Lower lobe of right lung (tissue), 2 donors: ENCODE data around the gene SCTR. TPM values are rescaled to one million over a fixed set of nuclear protein-coding genes. Genes with fewer than 3 reads are reported as not detected.

Experiments used
- ATAC-seq, 2 donors: fragments of 200-7000 bp; cut with Tn5 transposase; one replicate each; pipeline ENCODE4 v1.9.1; 2020 to 2022; ENCODE audit warnings: mild to moderate bottlenecking in 2 of 2, moderate library complexity in 2 of 2
- DNase-seq: peaks from one replicate; pipeline ENCODE4 v3.0.0-alpha.2; 2020
- H3K27ac ChIP-seq: fragments of 200-600 bp; one replicate; pipeline ENCODE4 v1.8.0; 2022
- H3K27me3 ChIP-seq: fragments of 200-600 bp; one replicate; pipeline ENCODE4 v1.8.0; 2022; ENCODE audit warnings: low read depth
- H3K36me3 ChIP-seq: fragments of 200-600 bp; one replicate; pipeline ENCODE4 v1.8.0; 2022; ENCODE audit warnings: mild to moderate bottlenecking
- H3K4me1 ChIP-seq: fragments of 200-600 bp; one replicate; pipeline ENCODE4 v1.8.0; 2022
- H3K4me3 ChIP-seq: fragments of 200-600 bp; one replicate; pipeline ENCODE4 v1.8.0; 2022; ENCODE audit warnings: mild to moderate bottlenecking
- H3K9me3 ChIP-seq: fragments of 200-600 bp; one replicate; pipeline ENCODE4 v1.8.0; 2022
- CTCF ChIP-seq: fragments of 200-600 bp; IDR thresholded peaks from one replicate; pipeline ENCODE4 v1.8.0; 2022; ENCODE audit warnings: antibody characterized with exemption, mild to moderate bottlenecking
- intact Hi-C: fragments of 100-400 bp; cut with DNase I; formaldehyde crosslinking; loops from one replicate; pipeline ENCODE4 v1.11.0; 2022
- total RNA-seq: library from RNA; stranded (reverse); fragmentation: NEBNext Ultra II Directional; extraction: Animal tissue kit (Norgen Biotek cat#: 25700); gene quantifications from one replicate; pipeline ENCODE4 v1.2.1, GENCODE V29; 2021
- donor health status: DM: no; HTN: yes; CAD: no; lungs with severe emphysema.

Gene SCTR
- total RNA-seq, 1 donor from 2014 or later = 13.2 TPM

GRCh38 chr2:119536707-119537106, 12.4 kb upstream of the SCTR start:
- intact Hi-C loops = no loop called here
- ATAC-seq = no peak
- no peak for TF ChIP-seq CTCF

GRCh38 chr2:119536211-119536610, 11.9 kb upstream of the SCTR start:
- intact Hi-C loops = no loop called here
- H3K27ac ChIP-seq = no peak overlapping the region
- H3K4me1 ChIP-seq = no peaks in the 10 kb centered on the region
- ATAC-seq (no peak), DNase-seq (no peak)
- H3K36me3 ChIP-seq = no peaks in the 10 kb centered on the region
- TF ChIP-seq CTCF = no peak
- no peak overlapping the region for H3K4me3 ChIP-seq
- peaks cover 33% of the 10 kb centered on the region for H3K9me3 ChIP-seq
- H3K27me3 ChIP-seq = no peaks in the 10 kb centered on the region

More at GRCh38 chr2:119536707-119537106, 12.4 kb upstream of the SCTR start:
- DNase-seq = no peak
- H3K27me3 ChIP-seq = no peaks in the 10 kb centered on the region
- no peak overlapping the region for H3K27ac ChIP-seq
- H3K9me3 ChIP-seq = peaks cover 31% of the 10 kb centered on the region
- H3K36me3 ChIP-seq = no peaks in the 10 kb centered on the region
- H3K4me1 ChIP-seq = no peaks in the 10 kb centered on the region
- H3K4me3 ChIP-seq = no peak overlapping the region

GRCh38 chr2:119533560-119533959, 9.3 kb upstream of the SCTR start:
- ATAC-seq = no peak
- Histone ChIP-seq H3K9me3 (peaks cover 33% of the 10 kb centered on the region), H3K27ac (no peak overlapping the region), H3K4me1 (no peaks in the 10 kb centered on the region), H3K36me3 (no peaks in the 10 kb centered on the region), H3K27me3 (no peaks in the 10 kb centered on the region), H3K4me3 (no peak overlapping the region)
- intact Hi-C loops = no loop called here
- no peak for TF ChIP-seq CTCF
- no peak for DNase-seq

GRCh38 chr2:119531292-119531691, 7.0 kb upstream of the SCTR start:
- no peaks in the 10 kb centered on the region for H3K4me1 ChIP-seq
- H3K9me3 ChIP-seq = peaks cover 33% of the 10 kb centered on the region
- no peaks in the 10 kb centered on the region for H3K36me3 ChIP-seq
- no peaks in the 10 kb centered on the region for H3K27me3 ChIP-seq
- no peak for ATAC-seq
- H3K4me3 ChIP-seq = no peak overlapping the region
- H3K27ac ChIP-seq = no peak overlapping the region
- DNase-seq = no peak
- intact Hi-C loops = no loop called here
- no peak for TF ChIP-seq CTCF

GRCh38 chr2:119527999-119528398, 3.7 kb upstream of the SCTR start:
- H3K4me3 ChIP-seq = no peak overlapping the region
- no peaks in the 10 kb centered on the region for H3K4me1 ChIP-seq
- H3K36me3 ChIP-seq = no peaks in the 10 kb centered on the region
- peaks cover 9% of the 10 kb centered on the region for H3K9me3 ChIP-seq
- H3K27ac ChIP-seq = no peak overlapping the region
- DNase-seq = no peak
- no peak for ATAC-seq
- TF ChIP-seq CTCF = no peak
- peaks cover 18% of the 10 kb centered on the region for H3K27me3 ChIP-seq
- intact Hi-C loops = no loop called here

- no peak overlapping the region for H3K27ac ChIP-seq
Measured at GRCh38 chr2:119525614-119526013, 1.3 kb upstream of the SCTR start.

More at GRCh38 chr2:119525614-119526013, 1.3 kb upstream of the SCTR start:
- ATAC-seq (no peak), DNase-seq (no peak)
- Histone ChIP-seq H3K36me3 (no peaks in the 10 kb centered on the region), H3K27me3 (peaks cover 27% of the 10 kb centered on the region), H3K4me3 (no peak overlapping the region), H3K4me1 (no peaks in the 10 kb centered on the region), H3K9me3 (no peaks in the 10 kb centered on the region)
- intact Hi-C loops = no loop called here
- no peak for TF ChIP-seq CTCF
